Fibroblast of pulmonary artery (primary cell): ENCODE measurements around the gene TIMM22.
"Not testable (repeated sequence)": the region's sequence is repeated elsewhere in the genome, so short reads cannot be mapped to it uniquely, and the experiment has no call there.

ENCODE experiments used
- DNase-seq: peaks from one replicate; pipeline ENCODE4 v3.0.0-alpha.2; 2010; ENCODE audit warnings: low read depth
- H3K4me3 ChIP-seq: replicated peaks from 2 replicates; pipeline ENCODE4 v1.5.1; 2011; ENCODE audit warnings: low read depth, mild to moderate bottlenecking, control low read depth, low read length, moderate library complexity
- CTCF ChIP-seq: IDR thresholded peaks from 2 replicates; pipeline ENCODE4 v1.5.1; 2011; ENCODE audit warnings: mild to moderate bottlenecking, control low read depth, low read length, inconsistent platforms; ENCODE audit errors: missing control alignments

The TIMM22 gene

GRCh38 chr17:1047177-1047878, 50.4 kb downstream of the TIMM22 start:
- TF ChIP-seq CTCF = no peak
- DNase-seq = peak; percentile 20
- H3K4me3 ChIP-seq = no peak overlapping the region

GRCh38 chr17:1047879-1048470, 51.0 kb downstream of the TIMM22 start:
- no peak overlapping the region for H3K4me3 ChIP-seq
- DNase-seq = no peak
- TF ChIP-seq CTCF = no peak

GRCh38 chr17:1048516-1049115, 51.7 kb downstream of the TIMM22 start:
- not testable (repeated sequence) for H3K4me3 ChIP-seq, DNase-seq

GRCh38 chr17:1049446-1050225, 52.7 kb downstream of the TIMM22 start:
- no peak for DNase-seq
- TF ChIP-seq CTCF = no peak
- H3K4me3 ChIP-seq = no peak overlapping the region

GRCh38 chr17:1050246-1050995, 53.5 kb downstream of the TIMM22 start:
- H3K4me3 ChIP-seq = no peak overlapping the region
- TF ChIP-seq CTCF = no peak
- no peak for DNase-seq

GRCh38 chr17:1050996-1051925, 54.3 kb downstream of the TIMM22 start:
- TF ChIP-seq CTCF = no peak
- no peak for DNase-seq
- H3K4me3 ChIP-seq = no peak overlapping the region
